Measurements from ENCODE around the gene KLF1. TPM values are rescaled to one million over a fixed set of nuclear protein-coding genes. Genes with fewer than 3 reads are reported as not detected.
A peak's percentile ranks its signal among the peaks of the same experiment; 100 is the strongest.

The KLF1 gene
- total and polyA plus RNA-seq, 2 of the 13 experiments (the other 11 are each of a cell fraction or from before 2014, with no cell fraction given), result not detected

DNA sequence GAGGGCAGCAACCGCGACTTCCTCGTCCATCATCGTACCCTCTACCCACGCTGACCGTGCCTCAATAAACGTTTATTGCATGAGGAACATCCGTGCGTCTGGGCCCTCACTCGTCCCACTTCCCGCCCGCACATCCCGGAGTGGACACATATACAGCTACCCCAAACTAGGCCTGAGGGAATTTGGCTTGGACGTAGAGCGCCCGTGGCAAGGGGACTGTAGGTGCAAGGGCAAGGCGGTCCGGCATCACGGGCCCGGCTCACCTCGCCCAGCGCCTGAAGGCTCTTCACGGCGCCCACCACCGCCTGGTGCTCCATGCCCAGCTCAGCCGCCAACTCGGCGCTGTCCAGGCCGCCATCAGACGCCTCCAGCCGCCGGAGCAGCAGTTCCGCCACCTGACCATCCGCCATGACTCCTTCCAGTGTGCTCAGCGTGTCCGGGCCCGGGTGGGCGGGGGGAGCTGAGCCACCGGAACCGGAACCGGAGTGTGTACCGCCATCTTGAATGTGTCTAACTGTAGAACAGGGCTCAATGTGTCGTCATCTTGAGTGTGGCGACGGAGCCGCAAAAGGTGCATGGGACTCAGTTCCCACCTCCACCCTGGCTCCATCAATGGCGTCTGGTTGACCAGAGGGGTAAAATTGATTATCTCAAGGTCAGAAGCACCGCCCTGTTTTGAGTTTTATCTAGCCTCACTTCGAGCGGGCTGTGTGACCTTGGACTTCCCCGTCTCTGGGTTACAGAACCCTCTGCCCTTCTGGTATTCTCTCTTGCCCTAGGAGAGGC lies 46.5 kb upstream of the KLF1 start, which contains the start of gene FARSA (continued):
- TF ChIP-seq ZNF609 (CRISPR knock-in tag; IDR thresholded peaks at IDR 0.05; ENCODE audit: borderline replicate concordance) (no peak), NFYB (CRISPR knock-in tag; IDR thresholded peaks at IDR 0.05) (peak; percentile 47), PHF5A (CRISPR knock-in tag; IDR thresholded peaks at IDR 0.05; ENCODE audit: low read depth, unreplicated experiment) (no peak), DMAP1 (CRISPR knock-in tag; IDR thresholded peaks at IDR 0.05) (peak; percentile 97), CAMTA2 (CRISPR knock-in tag; IDR thresholded peaks at IDR 0.05; ENCODE audit: borderline replicate concordance) (peak; percentile 24; the same call in 1 of the 2 replicates), SALL2 (CRISPR knock-in tag; IDR thresholded peaks at IDR 0.05) (no peak; the same call in 1 of the 2 replicates), ZNF224 (CRISPR knock-in tag; IDR thresholded peaks at IDR 0.05) (peak; percentile 33; the same call in 1 of the 2 replicates), GATAD1 (CRISPR knock-in tag; IDR thresholded peaks at IDR 0.05) (peak; percentile 92), ARNT2 (CRISPR knock-in tag; IDR thresholded peaks at IDR 0.05; ENCODE audit: low read depth) (peak; percentile 61; the same call in 1 of the 2 replicates), ZNF251 (CRISPR knock-in tag; IDR thresholded peaks at IDR 0.05) (no peak), RBM22 (optimal IDR thresholded peaks at IDR 0.05; ENCODE audit: low read length) (no peak), ZNF235 (CRISPR knock-in tag; IDR thresholded peaks at IDR 0.05; ENCODE audit: borderline replicate concordance) (peak; percentile 22; the same call in 1 of the 2 replicates), ZNF33A (CRISPR knock-in tag; IDR thresholded peaks at IDR 0.05; ENCODE audit: borderline replicate concordance) (no peak), HNF4A (CRISPR knock-in tag; IDR thresholded peaks at IDR 0.05) (no peak), EHMT2 (IDR thresholded peaks at IDR 0.05; ENCODE audit: borderline replicate concordance, low read depth, low read length) (peak; percentile 73; the same call in 1 of the 2 replicates), IKZF1 (IDR thresholded peaks at IDR 0.05) (no peak), SRY (CRISPR knock-in tag; IDR thresholded peaks at IDR 0.05) (0 out of 2 replicates have a peak, but pooled peaks have one; percentile 49), TGIF2 (CRISPR knock-in tag; IDR thresholded peaks at IDR 0.05) (no peak), MXI1 (IDR thresholded peaks at IDR 0.05; ENCODE audit: borderline replicate concordance, low read depth, low read length) (peak; percentile 92; the same call in 2 of the 3 replicates)
- TF ChIP-seq, protein P1, sequence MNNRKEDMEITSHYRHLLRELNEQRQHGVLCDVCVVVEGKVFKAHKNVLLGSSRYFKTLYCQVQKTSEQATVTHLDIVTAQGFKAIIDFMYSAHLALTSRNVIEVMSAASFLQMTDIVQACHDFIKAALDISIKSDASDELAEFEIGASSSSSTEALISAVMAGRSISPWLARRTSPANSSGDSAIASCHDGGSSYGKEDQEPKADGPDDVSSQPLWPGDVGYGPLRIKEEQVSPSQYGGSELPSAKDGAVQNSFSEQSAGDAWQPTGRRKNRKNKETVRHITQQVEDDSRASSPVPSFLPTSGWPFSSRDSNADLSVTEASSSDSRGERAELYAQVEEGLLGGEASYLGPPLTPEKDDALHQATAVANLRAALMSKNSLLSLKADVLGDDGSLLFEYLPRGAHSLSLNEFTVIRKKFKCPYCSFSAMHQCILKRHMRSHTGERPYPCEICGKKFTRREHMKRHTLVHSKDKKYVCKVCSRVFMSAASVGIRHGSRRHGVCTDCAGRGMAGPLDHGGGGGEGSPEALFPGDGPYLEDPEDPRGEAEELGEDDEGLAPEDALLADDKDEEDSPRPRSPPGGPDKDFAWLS (CRISPR knock-in tag; IDR thresholded peaks at IDR 0.05; ENCODE audit: borderline replicate concordance), result no peak
- TF ChIP-seq, protein P2, sequence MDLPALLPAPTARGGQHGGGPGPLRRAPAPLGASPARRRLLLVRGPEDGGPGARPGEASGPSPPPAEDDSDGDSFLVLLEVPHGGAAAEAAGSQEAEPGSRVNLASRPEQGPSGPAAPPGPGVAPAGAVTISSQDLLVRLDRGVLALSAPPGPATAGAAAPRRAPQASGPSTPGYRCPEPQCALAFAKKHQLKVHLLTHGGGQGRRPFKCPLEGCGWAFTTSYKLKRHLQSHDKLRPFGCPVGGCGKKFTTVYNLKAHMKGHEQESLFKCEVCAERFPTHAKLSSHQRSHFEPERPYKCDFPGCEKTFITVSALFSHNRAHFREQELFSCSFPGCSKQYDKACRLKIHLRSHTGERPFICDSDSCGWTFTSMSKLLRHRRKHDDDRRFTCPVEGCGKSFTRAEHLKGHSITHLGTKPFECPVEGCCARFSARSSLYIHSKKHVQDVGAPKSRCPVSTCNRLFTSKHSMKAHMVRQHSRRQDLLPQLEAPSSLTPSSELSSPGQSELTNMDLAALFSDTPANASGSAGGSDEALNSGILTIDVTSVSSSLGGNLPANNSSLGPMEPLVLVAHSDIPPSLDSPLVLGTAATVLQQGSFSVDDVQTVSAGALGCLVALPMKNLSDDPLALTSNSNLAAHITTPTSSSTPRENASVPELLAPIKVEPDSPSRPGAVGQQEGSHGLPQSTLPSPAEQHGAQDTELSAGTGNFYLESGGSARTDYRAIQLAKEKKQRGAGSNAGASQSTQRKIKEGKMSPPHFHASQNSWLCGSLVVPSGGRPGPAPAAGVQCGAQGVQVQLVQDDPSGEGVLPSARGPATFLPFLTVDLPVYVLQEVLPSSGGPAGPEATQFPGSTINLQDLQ (CRISPR knock-in tag; IDR thresholded peaks at IDR 0.05), result peak; percentile 55; the same call in 1 of the 2 replicates
